Lower leg skin (tissue), 4 donors: ENCODE results near the gene API5. TPM values are rescaled to one million over a fixed set of nuclear protein-coding genes. Genes with fewer than 3 reads are reported as not detected.
A peak's percentile ranks its signal among the peaks of the same experiment; 100 is the strongest.

Experiments
- DNase-seq, 2 donors: peaks; one replicate each; pipeline ENCODE4 v3.0.0-alpha.2; 2019; ENCODE audit warnings: low spot score in 2 of 2
- H3K4me3 ChIP-seq: fragments of 200-600 bp; sonication (generic); 2 replicates; pipeline ENCODE4 v1.5.1; 2017; ENCODE audit warnings: mild to moderate bottlenecking, low read depth; ENCODE audit not compliant: poor library complexity, severe bottlenecking
- CTCF ChIP-seq, 3 donors: fragments of 450-650 bp; IDR thresholded peaks; one replicate each; pipeline ENCODE4 v1.5.1; 2016; ENCODE audit warnings: antibody characterized with exemption in 3 of 3, mild to moderate bottlenecking in 3 of 3, moderate library complexity in 2 of 3
- POLR2A ChIP-seq, 2 donors: fragments of 450-650 bp; IDR thresholded peaks; one replicate each; pipeline ENCODE4 v1.6.1; 2016 to 2017; ENCODE audit warnings: antibody characterized with exemption in 2 of 2, mild to moderate bottlenecking in 1 of 2, moderate library complexity in 1 of 2
- WGBS, 2 donors: methylation state at CpG; one replicate each; pipeline ENCODE4 v1.1.5; 2018; 5-methylcytosine and 5-hydroxymethylcytosine counted together
- intact Hi-C: fragments of 100-400 bp; cut with DNase I; formaldehyde crosslinking; loops from one replicate; pipeline ENCODE4 v1.15.0; 2023; ENCODE audit warnings: low total_unique reads
- total RNA-seq, 4 donors: library from RNA; depleted of rRNA; stranded (reverse); fragments of >200 nt; gene quantifications; one replicate each; pipeline ENCODE4 v1.1.0, GENCODE V29; 2016

API5 gene
- total RNA-seq: 10 to 100 TPM; 55.0 to 73.3 (median 64.7) TPM

DNA sequence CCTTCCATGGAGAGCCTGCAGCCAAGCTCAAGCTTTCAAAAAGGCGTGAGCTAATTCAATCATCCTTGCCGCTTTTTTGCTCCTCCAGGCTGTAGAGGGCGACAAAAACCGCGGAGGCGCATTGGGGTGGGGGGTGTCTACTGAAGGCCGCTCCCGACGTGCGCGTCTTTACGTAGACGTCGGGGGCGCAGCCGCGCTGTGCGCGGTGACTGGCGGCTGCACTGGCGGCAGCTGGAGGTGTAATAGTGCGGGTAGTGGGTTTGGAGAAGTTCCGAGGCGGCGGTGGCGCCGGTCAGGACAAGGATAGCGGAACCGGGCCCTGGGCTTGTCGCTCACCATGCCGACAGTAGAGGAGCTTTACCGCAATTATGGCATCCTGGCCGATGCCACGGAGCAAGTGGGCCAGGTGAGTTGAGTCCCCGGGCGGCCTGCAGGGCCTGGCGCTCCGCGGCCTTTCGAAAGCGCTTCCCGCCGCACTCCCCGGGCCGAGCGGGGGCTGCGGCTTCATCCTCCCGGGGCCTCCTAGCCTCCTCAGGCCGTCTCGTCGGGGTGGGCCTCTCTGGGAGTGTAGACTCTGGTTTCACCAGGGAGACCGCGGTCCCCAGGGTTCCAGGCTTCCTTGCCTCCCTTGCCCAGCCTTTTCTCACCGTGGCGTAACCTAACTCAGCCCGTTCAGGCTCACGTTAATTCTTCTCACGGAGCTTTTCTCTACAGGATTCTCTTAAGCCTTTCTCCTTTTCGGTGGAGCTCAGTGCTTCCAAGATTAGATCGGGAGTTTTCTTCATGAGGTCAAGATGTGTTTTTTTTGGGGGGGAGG is at the start of gene API5:
Gene API5, plus strand, starts transcription at position 206 of the 817 bp plus-strand sequence. Its CDS starts 132 bp downstream, at position 338.
- TF ChIP-seq POLR2A (IDR thresholded peaks at IDR 0.05): no peak
- no peak for TF ChIP-seq CTCF (IDR thresholded peaks at IDR 0.05)
- DNase-seq: peak; percentile 89 to 98
- peak within 1 kb of the TSS; percentile 95 for H3K4me3 ChIP-seq
- WGBS, 2 donors: 0% methylated on average over 32 to 44 of the region's 60 CpGs
- intact Hi-C loops: loop anchor here (10.0 kb wide), 1 partner anchor 103 kb away; no protein-coding TSS in a partner anchor

DNA sequence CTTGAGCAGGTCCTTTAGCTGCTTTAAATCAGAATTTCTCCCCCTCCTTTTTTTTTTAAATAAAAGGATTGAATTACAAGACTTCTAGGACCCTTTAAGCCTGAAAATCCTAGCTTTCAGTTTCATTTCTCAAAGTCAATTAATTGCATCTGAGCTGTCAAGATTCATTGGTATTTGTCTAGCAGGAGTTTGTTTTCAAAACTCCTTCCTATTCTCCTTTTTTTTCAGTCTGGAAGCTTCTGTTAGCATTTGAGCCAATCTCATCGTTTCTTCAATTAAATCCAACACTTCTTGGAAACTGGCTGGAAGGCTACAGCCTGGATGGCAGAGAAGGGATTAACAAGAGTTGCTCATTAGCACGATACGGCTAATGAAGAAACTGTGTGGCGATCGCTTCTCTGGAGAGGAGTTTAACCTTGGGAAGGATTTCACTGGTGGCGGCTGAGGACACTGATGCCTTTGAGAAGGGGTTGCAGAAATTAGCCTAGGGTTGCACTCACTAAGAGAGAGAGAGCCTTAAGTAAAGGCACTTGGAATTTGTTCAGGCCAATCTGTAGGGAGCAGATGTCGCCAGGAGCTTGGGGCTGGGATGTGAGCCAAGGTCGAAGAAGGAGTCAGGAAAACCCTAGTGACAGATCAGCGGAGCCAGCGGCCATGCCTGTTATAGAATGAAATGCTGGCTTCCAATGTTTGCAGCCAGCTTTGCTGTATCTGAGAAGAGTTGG is 43.8 kb upstream of the API5 start:
- 33 to 40% methylated on average over 10 of the region's 10 CpGs for WGBS, 2 donors
- H3K4me3 ChIP-seq: no peak overlapping the region
- intact Hi-C loops: loop anchor here (5.0 kb wide), 1 partner anchor 321 kb away; no protein-coding TSS in a partner anchor
- DNase-seq: no peak
- TF ChIP-seq POLR2A (IDR thresholded peaks at IDR 0.05): no peak
- no peak for TF ChIP-seq CTCF (IDR thresholded peaks at IDR 0.05)

- TF ChIP-seq CTCF (IDR thresholded peaks at IDR 0.05) (no peak), POLR2A (IDR thresholded peaks at IDR 0.05) (no peak)
- 40 to 51% methylated on average over 2 of the region's 2 CpGs for WGBS, 2 donors
These were observed 43.0 kb upstream of the API5 start for GRCh38 chr11:43268786-43269185.

GRCh38 chr11:43269254-43269918 is 42.4 kb upstream of the API5 start:
- intact Hi-C loops: loop anchor here (5.0 kb wide), 1 partner anchor 322 kb away; no protein-coding TSS in a partner anchor
- TF ChIP-seq POLR2A (IDR thresholded peaks at IDR 0.05): no peak
- no peak for TF ChIP-seq CTCF (IDR thresholded peaks at IDR 0.05)
- DNase-seq: no peak
- H3K4me3 ChIP-seq: no peak overlapping the region
- 66 to 70% methylated on average over 15 of the region's 15 CpGs for WGBS, 2 donors

More at GRCh38 chr11:43268786-43269185, 43.0 kb upstream of the API5 start:
- DNase-seq: no peak
- H3K4me3 ChIP-seq: no peak overlapping the region
- intact Hi-C loops: loop anchor here (5.0 kb wide), 1 partner anchor 321 kb away; no protein-coding TSS in a partner anchor

GRCh38 chr11:43270468-43270867 is 41.3 kb upstream of the API5 start:
- H3K4me3 ChIP-seq: no peak overlapping the region
- 83 to 85% methylated on average over 2 of the region's 2 CpGs for WGBS, 2 donors
- intact Hi-C loops: no loop called here
- no peak for DNase-seq
- no peak for TF ChIP-seq POLR2A (IDR thresholded peaks at IDR 0.05)
